OCI-LY3 (cell line): ENCODE data around the gene SLCO1B1.

ENCODE experiments used
- CTCF ChIP-seq: fragments of 200-600, 300-600 bp; sonication (generic); IDR thresholded peaks from 2 replicates; pipeline ENCODE4 v1.5.1; 2014; ENCODE audit warnings: antibody characterized with exemption, low read length, low read depth
- EZH2phosphoT487 ChIP-seq: fragments of 200-600 bp; shearing (Covaris generic); IDR thresholded peaks from 2 replicates; pipeline ENCODE4 v1.6.1; 2018; ENCODE audit warnings: antibody characterized with exemption, mixed run types, low read depth

GRCh38 chr12:21220266-21220665 is 89.3 kb downstream of the SLCO1B1 start:
- no peak for TF ChIP-seq CTCF
- no peak for TF ChIP-seq EZH2phosphoT487
